K562 (cell line): ENCODE results near the gene ELF1.

ENCODE experiments used
- EZH2 ChIP-seq: IDR thresholded peaks from 2 replicates; pipeline ENCODE4 v1.6.1; 2012; ENCODE audit warnings: low read depth, mild to moderate bottlenecking, inconsistent platforms, low read length, borderline replicate concordance
- JUNB ChIP-seq: fragments of 450-650 bp; formaldehyde crosslinking; conservative IDR thresholded peaks from 2 replicates; pipeline ENCODE4 v1.4.0; 2020; ENCODE audit warnings: mild to moderate bottlenecking
- LEF1 ChIP-seq: fragments of 450-650 bp; IDR thresholded peaks from 2 replicates; pipeline ENCODE4 v1.6.1; 2016; ENCODE audit warnings: mild to moderate bottlenecking
- NBN ChIP-seq: fragments of 450-650 bp; IDR thresholded peaks from 2 replicates; pipeline ENCODE4 v1.6.1; 2016; ENCODE audit warnings: low read depth, mild to moderate bottlenecking
- NR2C2 ChIP-seq, 2 experiments: fragments of 200-800 bp in 1 of 2; sonication (Bioruptor generic) in 1 of 2; sonication (generic) in 1 of 2; formaldehyde crosslinking in 1 of 2; IDR thresholded peaks; 2 replicates each; pipeline versions ENCODE4 v1.6.1 to v1.8.0; 2016 to 2022; ENCODE audit warnings: mild to moderate bottlenecking in 1 of 2, missing compliant biosample characterization in 1 of 2, missing genetic modification characterization in 1 of 2, missing genetic modification reagents in 1 of 2
- POLR2A ChIP-seq: fragments of 450-650 bp; conservative IDR thresholded peaks from 2 replicates; pipeline ENCODE4 v1.6.1; 2016
- RAD21 ChIP-seq, 2 experiments: fragments of 250-450 bp in 1 of 2; fragments of 450-650 bp in 1 of 2; sonication (Bioruptor Pico) in 1 of 2; formaldehyde crosslinking in 1 of 2; IDR thresholded peaks in 1 of 2; conservative IDR thresholded peaks in 1 of 2; 2 replicates each; pipeline versions ENCODE4 v1.4.0 to v1.8.0; 2020 to 2022; ENCODE audit warnings: mild to moderate bottlenecking in 2 of 2, moderate library complexity in 1 of 2
- SMARCA4 ChIP-seq: fragments of 450-650 bp; IDR thresholded peaks from 2 replicates; pipeline ENCODE4 v1.6.1; 2016
- TCF7L2 ChIP-seq: fragments of 150-350 bp; IDR thresholded peaks from 2 replicates; pipeline ENCODE4 v1.6.1; 2016; ENCODE audit warnings: low read depth, mild to moderate bottlenecking, low read length, moderate library complexity
- ZKSCAN8 ChIP-seq: fragments of 200-800 bp; sonication (Bioruptor generic); IDR thresholded peaks from 2 replicates; pipeline ENCODE4 v1.6.1; 2016; ENCODE audit warnings: missing genetic modification characterization, missing compliant biosample characterization
- ZNF146 ChIP-seq: IDR thresholded peaks from one replicate; pipeline ENCODE4 v1.6.1; 2018; ENCODE audit warnings: missing compliant biosample characterization; ENCODE audit not compliant: unreplicated experiment
- TF ChIP-seq, protein P1 (sequence below): IDR thresholded peaks from 3 replicates; pipeline ENCODE4 v1.6.1; 2011; ENCODE audit warnings: borderline replicate concordance, mild to moderate bottlenecking; ENCODE audit not compliant: insufficient read length, insufficient read depth
- TF ChIP-seq, protein P2 (sequence below), 3 experiments: IDR thresholded peaks in 2 of 3; conservative IDR thresholded peaks in 1 of 3; 2 replicates each; pipeline ENCODE4 v1.5.1; 2011 to 2012; ENCODE audit warnings: low read length in 3 of 3, mild to moderate bottlenecking in 3 of 3, control low read depth in 2 of 3, improper control_type of control experiment in 1 of 3, inconsistent platforms in 1 of 3, low read depth in 1 of 3, mixed read lengths in 1 of 3, moderate library complexity in 1 of 3; ENCODE audit not compliant: insufficient read depth in 2 of 3

DNA sequence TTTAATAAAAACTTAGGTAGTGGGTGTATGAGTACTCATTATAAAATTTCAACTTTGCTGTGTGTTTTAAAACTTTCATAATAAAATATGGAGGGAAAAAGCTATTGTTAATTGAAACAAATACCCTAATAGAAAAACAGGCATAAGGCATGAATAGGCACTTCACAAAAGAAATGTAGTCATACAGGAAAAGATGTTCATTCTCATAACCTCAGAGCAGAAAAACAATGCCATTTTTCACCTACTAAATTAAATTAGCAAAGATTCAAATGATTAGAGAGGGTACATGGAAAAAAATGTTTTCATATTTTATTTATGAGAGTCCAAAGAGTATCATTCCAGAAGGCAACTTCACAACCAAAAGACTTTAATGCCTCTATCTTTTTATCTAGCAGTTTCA lies 20.6 kb upstream of the ELF1 start:
- TF ChIP-seq POLR2A, result no peak
- TF ChIP-seq TCF7L2, result no peak
- TF ChIP-seq, protein P1, sequence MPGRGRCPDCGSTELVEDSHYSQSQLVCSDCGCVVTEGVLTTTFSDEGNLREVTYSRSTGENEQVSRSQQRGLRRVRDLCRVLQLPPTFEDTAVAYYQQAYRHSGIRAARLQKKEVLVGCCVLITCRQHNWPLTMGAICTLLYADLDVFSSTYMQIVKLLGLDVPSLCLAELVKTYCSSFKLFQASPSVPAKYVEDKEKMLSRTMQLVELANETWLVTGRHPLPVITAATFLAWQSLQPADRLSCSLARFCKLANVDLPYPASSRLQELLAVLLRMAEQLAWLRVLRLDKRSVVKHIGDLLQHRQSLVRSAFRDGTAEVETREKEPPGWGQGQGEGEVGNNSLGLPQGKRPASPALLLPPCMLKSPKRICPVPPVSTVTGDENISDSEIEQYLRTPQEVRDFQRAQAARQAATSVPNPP, result no peak
- no peak for TF ChIP-seq EZH2
- TF ChIP-seq NR2C2 (CRISPR knock-in tag; IDR thresholded peaks at IDR 0.05), result no peak
- TF ChIP-seq NR2C2 (tag; IDR thresholded peaks at IDR 0.05), result no peak
- TF ChIP-seq, protein P2, sequence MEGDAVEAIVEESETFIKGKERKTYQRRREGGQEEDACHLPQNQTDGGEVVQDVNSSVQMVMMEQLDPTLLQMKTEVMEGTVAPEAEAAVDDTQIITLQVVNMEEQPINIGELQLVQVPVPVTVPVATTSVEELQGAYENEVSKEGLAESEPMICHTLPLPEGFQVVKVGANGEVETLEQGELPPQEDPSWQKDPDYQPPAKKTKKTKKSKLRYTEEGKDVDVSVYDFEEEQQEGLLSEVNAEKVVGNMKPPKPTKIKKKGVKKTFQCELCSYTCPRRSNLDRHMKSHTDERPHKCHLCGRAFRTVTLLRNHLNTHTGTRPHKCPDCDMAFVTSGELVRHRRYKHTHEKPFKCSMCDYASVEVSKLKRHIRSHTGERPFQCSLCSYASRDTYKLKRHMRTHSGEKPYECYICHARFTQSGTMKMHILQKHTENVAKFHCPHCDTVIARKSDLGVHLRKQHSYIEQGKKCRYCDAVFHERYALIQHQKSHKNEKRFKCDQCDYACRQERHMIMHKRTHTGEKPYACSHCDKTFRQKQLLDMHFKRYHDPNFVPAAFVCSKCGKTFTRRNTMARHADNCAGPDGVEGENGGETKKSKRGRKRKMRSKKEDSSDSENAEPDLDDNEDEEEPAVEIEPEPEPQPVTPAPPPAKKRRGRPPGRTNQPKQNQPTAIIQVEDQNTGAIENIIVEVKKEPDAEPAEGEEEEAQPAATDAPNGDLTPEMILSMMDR (IDR thresholded peaks at IDR 0.05 in 2 of 3, conservative IDR thresholded peaks at IDR 0.05 in 1 of 3; ENCODE audit: insufficient read depth in 2 of 3, low read depth in 1 of 3, low read length in 3 of 3), result no peak
- TF ChIP-seq ZNF146 (CRISPR knock-in tag), result no peak
- TF ChIP-seq SMARCA4, result no peak
- TF ChIP-seq RAD21 (CRISPR knock-in tag; conservative IDR thresholded peaks at IDR 0.05 in 1 of 2, IDR thresholded peaks at IDR 0.05 in 1 of 2), result no peak
- no peak for TF ChIP-seq LEF1
- TF ChIP-seq ZKSCAN8, result no peak
- no peak for TF ChIP-seq NBN
- TF ChIP-seq JUNB, result no peak
